ENCODE results near the gene ANKRD55. TPM values are rescaled to one million over a fixed set of nuclear protein-coding genes. Genes with fewer than 3 reads are reported as not detected.

ANKRD55 gene
- total and polyA plus RNA-seq, 2 donors (not counting 1 experiment from before 2014, with no cell fraction given): 0.07 TPM; not detected in 1

DNA sequence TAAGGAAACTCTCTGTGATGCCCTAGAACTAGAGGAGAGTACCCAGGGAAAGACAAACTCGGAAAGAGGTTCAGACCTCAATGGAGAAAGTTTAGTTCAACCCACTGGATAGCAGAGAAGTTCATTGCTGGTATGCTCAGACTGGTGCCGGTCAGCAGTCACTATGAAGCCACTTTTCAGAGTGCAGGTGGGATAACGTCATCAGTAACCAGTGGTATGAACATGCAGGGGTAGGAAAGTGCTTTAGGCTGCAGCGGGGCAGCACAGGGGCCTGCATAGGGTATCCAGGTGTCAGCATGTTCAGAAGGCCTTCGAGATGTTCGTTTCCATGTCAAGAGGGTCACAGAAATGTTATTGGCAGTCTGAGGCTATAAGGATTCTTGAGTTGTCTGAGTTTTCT, 20.8 kb upstream of the ANKRD55 start:
- Mint-ChIP-seq H3K4me3 (no peak overlapping the region), H3K4me1 (peaks cover 3% of the 10 kb centered on the region), H3K27me3 (peaks cover 4% of the 10 kb centered on the region), H3K27ac (no peak overlapping the region), H3K9me3 (ENCODE audit: insufficient read depth) (no peaks in the 10 kb centered on the region)
- intact Hi-C loops (cut with micrococcal nuclease): no loop called here
- Histone ChIP-seq H3K36me3 (replicated peaks in 1 of 2; ENCODE audit: control extremely low read depth in 1 of 2, control insufficient read depth in 1 of 2, extremely low read depth in 1 of 2, insufficient read depth in 2 of 2, low read length in 1 of 2) (no peaks in the 10 kb centered on the region), H2AFZ (ENCODE audit: insufficient read depth, low read depth, low read length, poor library complexity, severe bottlenecking) (no peak overlapping the region), H3K9me3 (ENCODE audit: control extremely low read depth in 1 of 3, control insufficient read depth in 2 of 3, insufficient read depth in 1 of 3, low read length in 2 of 3) (peaks cover 0 to 5% (median 3%) of the 10 kb centered on the region in 3 donors), H4K20me1 (ENCODE audit: control insufficient read depth, insufficient read depth, low read length, poor library complexity, severe bottlenecking) (no peaks in the 10 kb centered on the region), H3K27me3 (replicated peaks in 1 of 4; ENCODE audit: control extremely low read depth in 1 of 4, control insufficient read depth in 3 of 4, insufficient read depth in 4 of 4, low read length in 3 of 4) (no peaks in the 10 kb centered on the region), H3K9ac (ENCODE audit: low read length) (no peak overlapping the region), H3K79me2 (ENCODE audit: control insufficient read depth, insufficient read depth, low read length) (no peaks in the 10 kb centered on the region), H3K27ac (ENCODE audit: low read length in 2 of 2) (no peak overlapping the region), H3K4me3 (ENCODE audit: control extremely low read depth in 1 of 5, extremely low read depth in 1 of 5, insufficient read depth in 1 of 5, low read depth in 2 of 5, low read length in 4 of 5) (no peak overlapping the region), H3K4me2 (replicated peaks; ENCODE audit: low read depth, low read length, poor library complexity, severe bottlenecking) (no peak overlapping the region), H3K4me1 (ENCODE audit: control insufficient read depth in 2 of 2, insufficient read depth in 2 of 2, low read length in 2 of 2) (no peaks in the 10 kb centered on the region)
- CTCF ChIA-PET: interaction anchor here (1.4 kb wide), 1 partner anchor 17 kb away, joined by 3 read pairs; no protein-coding TSS in a partner anchor
- POLR2A ChIA-PET: no interaction called here
- no peak for ATAC-seq (ENCODE audit: low read depth)
- no peak for DNase-seq
- TF ChIP-seq, protein P1, sequence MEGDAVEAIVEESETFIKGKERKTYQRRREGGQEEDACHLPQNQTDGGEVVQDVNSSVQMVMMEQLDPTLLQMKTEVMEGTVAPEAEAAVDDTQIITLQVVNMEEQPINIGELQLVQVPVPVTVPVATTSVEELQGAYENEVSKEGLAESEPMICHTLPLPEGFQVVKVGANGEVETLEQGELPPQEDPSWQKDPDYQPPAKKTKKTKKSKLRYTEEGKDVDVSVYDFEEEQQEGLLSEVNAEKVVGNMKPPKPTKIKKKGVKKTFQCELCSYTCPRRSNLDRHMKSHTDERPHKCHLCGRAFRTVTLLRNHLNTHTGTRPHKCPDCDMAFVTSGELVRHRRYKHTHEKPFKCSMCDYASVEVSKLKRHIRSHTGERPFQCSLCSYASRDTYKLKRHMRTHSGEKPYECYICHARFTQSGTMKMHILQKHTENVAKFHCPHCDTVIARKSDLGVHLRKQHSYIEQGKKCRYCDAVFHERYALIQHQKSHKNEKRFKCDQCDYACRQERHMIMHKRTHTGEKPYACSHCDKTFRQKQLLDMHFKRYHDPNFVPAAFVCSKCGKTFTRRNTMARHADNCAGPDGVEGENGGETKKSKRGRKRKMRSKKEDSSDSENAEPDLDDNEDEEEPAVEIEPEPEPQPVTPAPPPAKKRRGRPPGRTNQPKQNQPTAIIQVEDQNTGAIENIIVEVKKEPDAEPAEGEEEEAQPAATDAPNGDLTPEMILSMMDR (IDR thresholded peaks at IDR 0.05): no peak
- no peak for TF ChIP-seq EZH2 (IDR thresholded peaks at IDR 0.05; ENCODE audit: borderline replicate concordance, insufficient read depth, low read depth, low read length, poor library complexity, severe bottlenecking)
- 100% methylated on average over 5 of the region's 6 CpGs for WGBS (ENCODE audit: insufficient coverage)

DNA sequence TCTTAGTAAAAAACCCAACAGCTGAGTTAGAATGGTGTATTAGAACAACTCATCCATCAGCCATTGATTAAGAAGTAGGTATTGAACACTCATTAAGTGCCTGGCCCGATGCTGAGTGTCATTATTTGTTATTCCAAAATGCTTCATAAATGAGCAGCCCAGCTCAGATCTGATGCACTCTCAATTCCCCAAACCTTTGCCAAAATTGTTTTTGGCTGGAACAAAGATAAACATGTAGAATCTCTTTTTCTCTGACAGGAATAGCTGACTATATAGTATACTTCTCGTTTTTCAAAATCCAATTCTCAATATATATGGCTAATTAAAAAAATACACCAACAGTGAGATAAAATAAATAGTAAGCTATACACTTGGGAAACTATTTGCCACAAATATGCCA, 20.0 kb upstream of the ANKRD55 start:
- Histone ChIP-seq H3K4me2 (replicated peaks; ENCODE audit: low read depth, low read length, poor library complexity, severe bottlenecking) (no peak overlapping the region), H3K4me1 (ENCODE audit: control insufficient read depth in 2 of 2, insufficient read depth in 2 of 2, low read length in 2 of 2) (no peaks in the 10 kb centered on the region), H2AFZ (ENCODE audit: insufficient read depth, low read depth, low read length, poor library complexity, severe bottlenecking) (no peak overlapping the region), H3K27ac (ENCODE audit: low read length in 2 of 2) (no peak overlapping the region), H3K9ac (ENCODE audit: low read length) (no peak overlapping the region), H3K9me3 (ENCODE audit: control extremely low read depth in 1 of 3, control insufficient read depth in 2 of 3, insufficient read depth in 1 of 3, low read length in 2 of 3) (peaks cover 0 to 6% (median 5%) of the 10 kb centered on the region in 3 donors), H3K79me2 (ENCODE audit: control insufficient read depth, insufficient read depth, low read length) (no peaks in the 10 kb centered on the region), H3K27me3 (replicated peaks in 1 of 4; ENCODE audit: control extremely low read depth in 1 of 4, control insufficient read depth in 3 of 4, insufficient read depth in 4 of 4, low read length in 3 of 4) (peaks cover 0 to 3% (median 0%) of the 10 kb centered on the region in 4 experiments), H3K4me3 (ENCODE audit: control extremely low read depth in 1 of 5, extremely low read depth in 1 of 5, insufficient read depth in 1 of 5, low read depth in 2 of 5, low read length in 4 of 5) (no peak overlapping the region), H3K36me3 (replicated peaks in 1 of 2; ENCODE audit: control extremely low read depth in 1 of 2, control insufficient read depth in 1 of 2, extremely low read depth in 1 of 2, insufficient read depth in 2 of 2, low read length in 1 of 2) (no peaks in the 10 kb centered on the region), H4K20me1 (ENCODE audit: control insufficient read depth, insufficient read depth, low read length, poor library complexity, severe bottlenecking) (no peaks in the 10 kb centered on the region)
- Mint-ChIP-seq H3K4me1 (peaks cover 3% of the 10 kb centered on the region), H3K27me3 (peaks cover 4% of the 10 kb centered on the region), H3K9me3 (ENCODE audit: insufficient read depth) (no peaks in the 10 kb centered on the region), H3K4me3 (no peak overlapping the region), H3K27ac (no peak overlapping the region)
- DNase-seq (no peak), ATAC-seq (ENCODE audit: low read depth) (no peak)
- TF ChIP-seq EZH2 (IDR thresholded peaks at IDR 0.05; ENCODE audit: borderline replicate concordance, insufficient read depth, low read depth, low read length, poor library complexity, severe bottlenecking): no peak
- TF ChIP-seq, protein P1 (IDR thresholded peaks at IDR 0.05): no peak
- WGBS (ENCODE audit: insufficient coverage): no CpG with 5 or more reads among the region's 2 CpGs
- POLR2A ChIA-PET: no interaction called here
- CTCF ChIA-PET: interaction anchor here (1.4 kb wide), 1 partner anchor 18 kb away, joined by 3 read pairs; no protein-coding TSS in a partner anchor
- intact Hi-C loops (cut with micrococcal nuclease): no loop called here

Data from B cell (primary cell).